Left renal cortex interstitium (tissue), 4 donors: Measurements from ENCODE around the gene SESN3. TPM values are rescaled to one million over a fixed set of nuclear protein-coding genes. Genes with fewer than 3 reads are reported as not detected.
"Not testable (repeated sequence)": the region's sequence is repeated elsewhere in the genome, so short reads cannot be mapped to it uniquely, and the experiment has no call there.

Source experiments
- DNase-seq, 4 donors: peaks; one replicate each; pipeline ENCODE4 v3.0.0-alpha.2; 2013; ENCODE audit warnings: low read depth in 4 of 4, low spot score in 2 of 4, missing footprints in 1 of 4
- polyA plus RNA-seq, 4 donors: library from polyadenylated mRNA; unstranded; fragments of 120-200 nt; gene quantifications; one replicate each; pipeline ENCODE4 v1.2.1, GENCODE V29; 2013; ENCODE audit not compliant: insufficient read length in 4 of 4

The SESN3 gene
- polyA plus RNA-seq: 10 to 100 TPM; 66.6 to 78.9 (median 73.8) TPM

GRCh38 chr11:95231127-95231880 is at the start of gene SESN3:
TSS of gene SESN3 (minus strand) at chr11:95231202. CDS start at chr11:95230860, 342 bp downstream.
- DNase-seq: peak; percentile 94 to 99 (median 96)

DNA sequence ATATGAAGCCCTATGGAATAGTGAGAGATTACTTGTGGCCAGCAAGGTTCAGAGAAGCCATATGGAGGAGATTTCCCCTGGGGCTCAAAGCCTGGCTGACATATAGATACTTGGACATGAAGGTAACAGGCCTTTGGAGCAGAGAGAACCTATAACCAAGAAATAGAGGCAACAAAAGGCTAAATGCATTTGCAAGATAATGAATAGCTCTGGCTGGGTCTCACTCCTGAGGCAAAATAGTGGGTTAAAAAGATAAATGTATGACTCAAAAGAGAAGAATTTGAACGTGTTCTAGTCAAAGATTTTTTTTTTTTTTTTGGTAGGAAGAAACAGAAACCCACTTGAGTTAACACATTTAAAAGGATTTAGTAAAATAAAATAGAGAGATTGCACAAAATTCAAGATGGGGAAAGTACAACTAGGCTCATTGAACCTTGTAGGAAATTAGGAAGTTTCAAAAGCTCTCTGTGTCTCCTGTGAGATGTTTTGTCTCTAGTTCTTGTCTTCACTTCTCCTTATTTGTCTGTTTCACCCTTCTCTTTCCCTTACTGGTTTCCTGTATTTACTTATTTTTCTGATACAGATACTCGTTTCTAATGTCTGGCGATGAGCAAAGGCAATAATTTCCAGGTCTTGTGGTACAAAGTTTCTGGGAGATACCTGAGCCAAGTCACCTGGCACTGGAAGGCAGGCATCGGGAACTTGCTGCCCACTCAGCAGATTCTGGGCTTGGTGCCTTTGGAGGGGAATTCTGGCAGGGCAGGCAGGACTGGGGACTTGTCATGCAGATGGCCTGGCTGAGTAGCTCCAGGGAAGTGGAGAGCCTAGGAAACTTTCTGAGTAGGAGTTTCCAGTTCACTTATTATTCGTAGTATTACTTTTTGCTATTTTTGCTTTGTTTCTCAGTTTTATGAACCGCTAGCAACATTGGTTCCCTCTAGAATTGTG is 49.2 kb upstream of the SESN3 start:
- no peak for DNase-seq

DNA sequence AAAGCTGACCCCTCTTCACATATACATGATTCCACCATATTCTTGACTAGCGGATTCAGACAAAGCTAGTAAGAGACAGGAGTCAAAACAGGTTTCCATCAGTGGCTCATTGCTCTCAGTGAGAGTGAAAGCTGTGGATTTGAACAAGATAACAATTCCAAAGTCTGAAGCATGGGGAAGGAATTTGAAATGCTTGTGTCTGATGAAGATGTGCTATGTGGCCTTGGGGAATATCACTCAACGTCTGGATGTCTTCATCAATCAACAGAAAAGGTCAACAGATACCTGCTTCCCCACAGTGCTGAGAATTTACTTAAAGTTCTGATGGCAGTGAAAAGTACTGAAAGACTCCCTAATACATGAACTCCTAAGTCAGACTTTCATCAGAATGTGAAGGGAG is 46.9 kb upstream of the SESN3 start:
- DNase-seq: no peak

GRCh38 chr11:95276139-95276538 is 45.1 kb upstream of the SESN3 start:
- DNase-seq: no peak

- not testable (repeated sequence) for DNase-seq
These were observed 42.6 kb upstream of the SESN3 start for GRCh38 chr11:95273618-95274017.

DNA sequence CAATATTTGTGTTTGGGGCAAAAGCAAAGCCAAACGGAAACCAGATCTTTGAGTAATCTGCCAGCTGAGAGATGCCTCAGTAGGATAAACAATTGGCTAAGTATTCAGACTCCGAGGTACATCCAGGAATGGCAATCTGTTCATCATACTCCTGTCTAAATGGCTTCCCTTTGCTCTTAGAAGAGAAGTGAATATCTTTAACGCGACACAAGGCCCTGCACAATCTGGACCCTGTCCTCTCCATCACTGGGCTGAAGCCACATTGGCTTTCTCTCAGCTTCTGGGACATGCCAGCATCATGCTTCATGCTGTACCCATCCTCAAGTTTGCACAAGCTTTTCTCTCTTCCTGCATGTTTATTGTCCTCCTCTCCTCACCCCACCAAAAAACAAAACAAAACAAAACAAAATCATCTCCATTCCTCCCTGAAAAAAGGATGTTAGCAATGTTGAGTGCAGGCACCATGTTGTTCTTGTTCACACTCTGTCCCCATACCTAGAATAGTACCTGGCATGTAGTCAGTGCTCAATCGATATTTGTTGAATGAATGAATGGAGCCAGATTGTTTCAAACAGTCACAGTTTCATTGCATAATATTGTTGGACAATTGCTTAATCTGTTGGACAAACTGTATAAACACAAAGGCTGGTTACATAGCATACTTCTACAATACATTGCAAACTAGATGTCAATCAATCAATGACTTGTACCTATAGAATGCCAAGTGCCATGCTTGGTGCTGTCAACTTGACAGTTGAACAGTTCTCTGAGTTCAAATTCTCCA is 38.2 kb upstream of the SESN3 start:
- no peak for DNase-seq

GRCh38 chr11:95268391-95268790 is 37.4 kb upstream of the SESN3 start:
- no peak for DNase-seq

DNA sequence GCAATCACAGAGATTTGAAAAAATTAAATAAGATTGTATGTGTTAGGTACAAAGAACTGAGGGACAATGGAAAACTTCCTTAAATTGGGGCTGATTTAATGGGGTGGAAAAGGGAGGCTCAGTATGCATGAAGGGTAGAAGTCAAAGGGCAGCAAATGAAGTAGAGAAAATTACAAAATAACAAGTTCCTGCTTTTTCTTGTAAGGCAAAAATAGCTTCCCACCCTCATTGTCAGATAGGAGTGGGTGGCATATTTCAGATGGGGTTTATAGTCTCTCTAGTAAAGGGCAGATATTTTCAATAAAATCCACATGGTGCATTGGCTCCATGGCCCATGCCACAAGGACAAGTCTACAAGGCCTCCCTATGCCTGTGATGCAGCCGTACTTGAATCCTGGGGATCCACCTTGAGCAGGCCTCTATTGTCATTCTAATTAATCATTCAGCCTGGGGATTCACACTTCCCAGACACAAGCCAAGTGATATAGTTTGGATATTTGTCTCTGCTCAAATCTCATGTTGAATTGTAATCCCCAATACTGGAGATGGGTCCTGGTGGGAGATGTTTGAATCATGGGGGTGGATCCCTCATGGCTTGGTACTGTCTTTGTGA is 36.7 kb upstream of the SESN3 start:
- no peak for DNase-seq

GRCh38 chr11:95266751-95267374 is 35.9 kb upstream of the SESN3 start:
- no peak for DNase-seq

GRCh38 chr11:95264881-95265280 is 33.9 kb upstream of the SESN3 start:
- no peak for DNase-seq

GRCh38 chr11:95262994-95263765 is 32.2 kb upstream of the SESN3 start:
- no peak for DNase-seq

DNA sequence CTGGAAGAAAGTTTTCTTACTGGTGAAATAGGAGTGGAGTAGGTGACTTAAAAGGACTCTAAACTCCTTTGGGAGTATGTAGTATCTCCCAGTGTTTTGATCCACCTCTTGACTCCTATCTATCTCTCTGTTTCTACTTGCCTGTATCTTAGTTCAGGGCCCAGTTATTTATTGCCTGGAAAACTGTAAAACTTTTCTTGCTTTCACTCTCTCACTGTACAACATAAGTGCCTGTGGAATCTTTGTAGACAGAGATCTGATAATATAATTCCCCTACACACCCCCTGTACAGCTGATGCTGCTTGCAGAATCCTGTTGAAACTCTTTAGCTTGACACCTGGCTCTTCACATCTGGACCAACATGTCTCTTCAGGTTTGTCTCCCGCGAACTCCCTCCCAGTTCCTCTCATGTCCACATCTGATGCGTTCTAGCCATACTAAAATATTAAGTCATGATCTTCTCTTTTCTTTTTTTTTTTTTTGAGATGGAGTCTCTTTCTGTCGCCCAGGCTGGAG is 26.5 kb upstream of the SESN3 start:
- DNase-seq: no peak

GRCh38 chr11:95256321-95256779 is 25.3 kb upstream of the SESN3 start:
- DNase-seq: no peak

DNA sequence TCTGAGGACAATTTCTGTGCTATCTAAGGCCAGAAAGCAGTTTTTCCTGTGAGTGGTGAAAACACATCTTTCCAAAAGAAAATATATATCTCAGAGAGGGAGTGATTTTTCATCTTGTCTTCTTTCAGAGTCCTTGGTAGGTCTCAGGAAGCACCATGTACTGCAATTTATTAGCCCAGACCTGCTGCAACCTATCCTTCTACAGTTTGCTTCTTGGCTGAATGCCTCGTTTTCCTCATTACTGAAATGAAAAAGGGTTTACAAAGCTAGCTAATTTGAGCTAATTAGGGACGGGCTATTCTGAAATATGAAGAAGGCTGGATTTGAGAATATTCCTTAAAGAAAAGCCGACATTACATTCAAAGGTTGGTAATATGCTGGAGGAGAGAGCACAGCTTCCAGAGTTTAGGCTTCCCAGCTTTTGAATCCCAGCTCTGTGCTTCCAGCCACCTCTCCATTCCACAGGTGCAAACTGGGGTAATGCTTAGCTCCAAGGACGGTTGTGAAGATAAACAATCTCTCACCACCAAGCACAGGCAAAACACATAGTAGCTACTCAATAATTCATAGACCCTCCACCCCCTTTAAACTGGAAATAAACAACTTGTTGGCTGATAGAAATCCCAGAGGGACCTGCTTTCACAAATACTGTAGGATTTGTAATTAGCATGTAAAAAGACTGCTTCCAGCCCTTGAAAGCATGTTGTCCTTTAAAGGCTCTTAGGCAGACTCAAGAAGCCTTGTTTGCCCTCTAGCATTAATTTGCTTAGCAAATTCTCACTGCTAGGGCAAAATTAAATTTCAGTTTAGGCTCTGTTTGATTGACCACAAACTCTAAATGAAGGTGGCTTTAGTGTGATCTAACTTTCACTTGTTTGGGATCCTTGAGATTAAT is 24.5 kb upstream of the SESN3 start:
- DNase-seq: no peak

- DNase-seq: no peak
These were observed 23.7 kb upstream of the SESN3 start for GRCh38 chr11:95254716-95255115.

DNA sequence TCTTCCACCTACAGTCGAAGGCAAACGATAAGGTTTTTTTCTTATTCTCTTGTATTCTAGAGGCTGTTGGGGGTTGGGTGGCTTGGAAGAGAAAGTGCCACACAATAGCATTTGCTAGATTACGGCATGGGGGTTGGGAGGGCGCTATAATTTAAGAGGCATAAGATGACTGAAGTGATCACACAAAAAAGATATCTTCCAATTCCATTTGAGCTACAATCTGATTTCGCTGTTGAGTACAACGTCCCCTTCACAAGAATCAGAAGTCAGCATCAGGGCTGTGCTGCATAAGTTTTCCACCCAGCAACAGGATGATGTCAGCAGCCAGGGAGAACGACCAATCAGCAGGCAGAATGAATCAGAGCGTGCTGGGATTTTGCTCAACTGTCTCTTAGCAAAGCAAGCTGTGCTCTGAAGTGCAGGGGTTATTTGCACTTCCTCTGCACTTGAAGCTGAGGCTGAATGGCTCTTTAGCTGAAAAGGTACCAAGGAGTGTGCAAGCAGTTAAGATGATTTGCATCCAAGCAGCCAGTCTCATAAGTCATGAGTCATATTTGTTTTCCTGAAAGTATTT is 23.2 kb upstream of the SESN3 start:
- peak; percentile 73 to 88 (median 82) for DNase-seq

GRCh38 chr11:95253141-95253540 is 22.1 kb upstream of the SESN3 start:
- DNase-seq: no peak
